H1 (cell line): Measurements from ENCODE around the gene GAPDH. TPM values are rescaled to one million over a fixed set of nuclear protein-coding genes. Genes with fewer than 3 reads are reported as not detected.

Source experiments
- ASH2L ChIP-seq: fragments of 200-600, 300-600 bp; sonication (generic); IDR thresholded peaks from one replicate; pipeline ENCODE4 v1.7.1; 2017; ENCODE audit warnings: low read length
- CBX8 ChIP-seq: fragments of 300-800, 300-1000 bp; sonication (generic); IDR thresholded peaks from 2 replicates; pipeline ENCODE4 v1.7.1; 2016; ENCODE audit warnings: low read depth, low read length, borderline replicate concordance
- CTBP2 ChIP-seq: IDR thresholded peaks from 2 replicates; pipeline ENCODE4 v1.7.0; 2011; ENCODE audit warnings: borderline replicate concordance, mild to moderate bottlenecking, moderate library complexity, mixed read lengths, low read length; ENCODE audit not compliant: insufficient read depth, insufficient read length
- EZH2 ChIP-seq: fragments of 200-600 bp; sonication (generic); IDR thresholded peaks from 2 replicates; pipeline ENCODE4 v1.7.1; 2012; ENCODE audit warnings: low read depth, mild to moderate bottlenecking, moderate library complexity, low read length, inconsistent platforms; ENCODE audit not compliant: severe bottlenecking
- FOSL1 ChIP-seq: IDR thresholded peaks from 2 replicates; pipeline ENCODE4 v1.6.1; 2011; ENCODE audit warnings: mild to moderate bottlenecking, low read depth, low read length, moderate library complexity; ENCODE audit not compliant: insufficient read depth
- JUN ChIP-seq: IDR thresholded peaks from 2 replicates; pipeline ENCODE4 v1.6.1; 2011; ENCODE audit warnings: low read depth, mild to moderate bottlenecking, improper control_type of control experiment, low read length
- JUND ChIP-seq: IDR thresholded peaks from 2 replicates; pipeline ENCODE4 v1.6.1; 2011; ENCODE audit warnings: mild to moderate bottlenecking, improper control_type of control experiment, low read length
- KDM5A ChIP-seq: fragments of 200-600 bp; IDR thresholded peaks from 2 replicates; pipeline ENCODE4 v1.7.1; 2012; ENCODE audit warnings: mild to moderate bottlenecking, low read length, inconsistent platforms, mixed read lengths
- MAFK ChIP-seq: IDR thresholded peaks from 2 replicates; pipeline ENCODE4 v1.6.1; 2012; ENCODE audit warnings: low read depth, mild to moderate bottlenecking, improper control_type of control experiment, low read length
- MAX ChIP-seq: IDR thresholded peaks from 2 replicates; pipeline ENCODE4 v1.6.1; 2012; ENCODE audit warnings: inconsistent platforms
- PHF8 ChIP-seq: fragments of 200-600 bp; sonication (generic); conservative IDR thresholded peaks from 2 replicates; pipeline ENCODE4 v1.7.1; 2012; ENCODE audit warnings: low read depth, mild to moderate bottlenecking, inconsistent platforms, low read length, moderate library complexity
- POLR2A ChIP-seq, 2 experiments: IDR thresholded peaks; 1 replicate in 1 of 2; 2 replicates in 1 of 2; pipeline ENCODE4 v1.6.1; 2011; ENCODE audit warnings: low read depth in 2 of 2, low read length in 2 of 2, mild to moderate bottlenecking in 2 of 2; ENCODE audit errors: control extremely low read depth in 1 of 2
- RAD21 ChIP-seq, 2 experiments: IDR thresholded peaks in 1 of 2; conservative IDR thresholded peaks in 1 of 2; 2 replicates each; pipeline ENCODE4 v1.6.1; 2011; ENCODE audit warnings: low read depth in 2 of 2, low read length in 2 of 2, improper control_type of control experiment in 1 of 2, inconsistent platforms in 1 of 2, mild to moderate bottlenecking in 1 of 2, moderate library complexity in 1 of 2
- RFX5 ChIP-seq: IDR thresholded peaks from 2 replicates; pipeline ENCODE4 v1.6.1; 2011; ENCODE audit warnings: low read depth, low read length, improper control_type of control experiment, borderline replicate concordance
- SP1 ChIP-seq: IDR thresholded peaks from 2 replicates; pipeline ENCODE4 v1.6.1; 2011; ENCODE audit warnings: low read depth, low read length
- SP2 ChIP-seq: IDR thresholded peaks from 2 replicates; pipeline ENCODE4 v1.6.1; 2012; ENCODE audit warnings: mild to moderate bottlenecking, low read length, inconsistent platforms
- SUZ12 ChIP-seq: fragments of 200-600 bp; sonication (generic); IDR thresholded peaks from 2 replicates; pipeline ENCODE4 v1.6.1; 2012; ENCODE audit warnings: mild to moderate bottlenecking, inconsistent platforms, low read length, moderate library complexity, mixed read lengths
- TEAD4 ChIP-seq: IDR thresholded peaks from 2 replicates; pipeline ENCODE4 v1.6.1; 2012; ENCODE audit warnings: low read depth, low read length, inconsistent platforms, mixed read lengths
- USF2 ChIP-seq: IDR thresholded peaks from 2 replicates; pipeline ENCODE4 v1.6.1; 2011; ENCODE audit warnings: low read length, improper control_type of control experiment
- polyA plus RNA-seq, 7 experiments: library from polyadenylated mRNA; depleted of rRNA in 3 of 7; stranded (reverse) in 5 of 7; unstranded in 2 of 7; fragments of >200 nt in 5 of 7; fragments of 200-250 nt in 2 of 7; gene quantifications; 1 replicate in 5 of 7; 2 replicates in 1 of 7; 4 replicates in 1 of 7; pipeline versions ENCODE4 v1.2.1 to v1.2.3, GENCODE V29; 2011 to 2013; ENCODE audit warnings: missing spikeins in 2 of 7, mixed read lengths in 2 of 7
- total RNA-seq: library from RNA; stranded (reverse); fragmentation: NEBNext Ultra II Directional; extraction: Animal tissue kit (Norgen Biotek cat#: 25700); gene quantifications from 2 replicates; pipeline ENCODE4 v1.2.1, GENCODE V29; 2021

GAPDH gene
- total and polyA plus RNA-seq, 2 of the 8 experiments (the other 6 are each of a cell fraction or from before 2014, with no cell fraction given) = 5,175 to 15,878 TPM

DNA sequence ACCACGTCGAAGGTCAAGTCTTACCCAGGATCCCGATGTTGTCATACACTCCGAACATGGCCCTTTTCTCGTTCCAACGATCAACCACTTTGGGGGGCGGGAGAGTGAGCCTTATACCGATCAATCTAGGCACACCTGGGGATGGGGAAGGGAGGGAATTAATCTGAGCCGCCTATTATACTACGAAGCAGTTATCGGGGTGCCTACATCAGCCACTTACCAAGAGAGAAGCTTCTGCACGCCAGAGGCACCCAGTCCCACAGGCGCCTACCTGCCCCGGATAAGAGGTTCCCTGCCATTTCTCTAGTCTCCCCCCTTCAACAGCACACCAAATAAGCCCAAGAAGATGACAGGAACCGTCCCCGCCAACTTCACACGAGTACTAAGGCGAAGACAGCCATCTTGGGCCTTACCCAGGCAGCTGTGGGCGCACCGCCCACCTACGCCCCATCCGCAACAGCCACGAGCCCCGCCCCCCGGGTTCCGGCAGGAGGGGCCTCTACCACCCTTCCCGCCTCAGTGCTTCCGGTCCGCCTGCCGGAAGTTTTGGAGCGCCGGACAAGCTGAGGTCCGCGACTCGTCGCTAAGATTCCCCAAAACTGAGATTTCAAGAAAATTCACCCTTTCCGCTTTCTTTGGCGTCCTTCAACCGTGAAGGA, 41.4 kb upstream of the GAPDH start, which contains the start of gene MRPL51 (continued):
- no peak for TF ChIP-seq MAFK
- no peak for TF ChIP-seq TEAD4
- TF ChIP-seq PHF8 = peak; percentile 88
- TF ChIP-seq RAD21 (IDR thresholded peaks at IDR 0.05 in 1 of 2, conservative IDR thresholded peaks at IDR 0.05 in 1 of 2; ENCODE audit: low read depth in 2 of 2, low read length in 2 of 2) = no peak
- no peak for TF ChIP-seq SP2
- TF ChIP-seq POLR2A (IDR thresholded peaks at IDR 0.05; ENCODE audit: control extremely low read depth in 1 of 2, low read depth in 2 of 2, low read length in 2 of 2) = peak; percentile 76 to 83; a peak in 2 of 3 replicates
- peak; percentile 57 for TF ChIP-seq MAX
- no peak for TF ChIP-seq RFX5
- no peak for TF ChIP-seq JUND
- no peak for TF ChIP-seq ASH2L
- TF ChIP-seq EZH2 = no peak
- TF ChIP-seq FOSL1 = no peak
- TF ChIP-seq SP1 = peak; percentile 56
- no peak for TF ChIP-seq CBX8
- no peak for TF ChIP-seq SUZ12
- peak; percentile 89 for TF ChIP-seq KDM5A
- TF ChIP-seq USF2 = no peak
- no peak for TF ChIP-seq CTBP2
- no peak for TF ChIP-seq JUN
